HepG2 (cell line): ENCODE results near the gene MLLT1. TPM values are rescaled to one million over a fixed set of nuclear protein-coding genes. Genes with fewer than 3 reads are reported as not detected.

Source experiments
- ATAC-seq: fragments of 200-7000 bp; cut with Tn5 transposase; 3 replicates; pipeline ENCODE4 v1.9.1; 2020; ENCODE audit warnings: mild to moderate bottlenecking, moderate library complexity
- BruUV-seq: library from RNA; stranded (reverse); fragments of 400-500 nt; replicated peaks from 2 replicates; lab custom pipeline; 2021; lab: Mats Ljungman, UMichigan
- CTCF ChIA-PET: fragments of 300-600 bp; formaldehyde crosslinking; extraction: SDS; loops from one replicate; lab custom pipeline; 2021; ENCODE audit warnings: low total read pairs, inconsistent platforms, low intra/inter-chr PET ratio; lab: Yijun Ruan, JAX
- POLR2A ChIA-PET: fragments of 350-600 bp; sonication (Branson Sonifier 250); formaldehyde crosslinking; loops from one replicate; lab custom pipeline; 2020; ENCODE audit warnings: antibody characterized with exemption, inconsistent platforms; lab: Yijun Ruan, JAX
- DNase-seq: peaks from one replicate; pipeline ENCODE4 v3.0.0-alpha.2; 2015; ENCODE audit warnings: low spot score
- FAIRE-seq: peaks from 3 replicates; lab custom pipeline; 2011; peaks lifted over from hg19 to GRCh38; lab: Jason Lieb, UNC
- H2AFZ ChIP-seq: one replicate; pipeline ENCODE4 v1.6.1; 2011; ENCODE audit warnings: low read length, inconsistent platforms
- H3K27ac ChIP-seq: fragments of 300-600 bp; 3 replicates; pipeline ENCODE4 v1.8.0; 2011; ENCODE audit warnings: mixed run types, mild to moderate bottlenecking, mixed read lengths, low read length, inconsistent platforms; ENCODE audit not compliant: insufficient read depth; ENCODE audit errors: extremely low read length
- H3K27me3 ChIP-seq, 2 experiments: fragments of 200-600 bp in 1 of 2; 2 replicates in 1 of 2; 3 replicates in 1 of 2; pipeline versions ENCODE4 v1.6.0 to v1.8.0; 2011; ENCODE audit warnings: low read length in 2 of 2, mild to moderate bottlenecking in 2 of 2, moderate library complexity in 2 of 2, inconsistent platforms in 1 of 2; ENCODE audit not compliant: insufficient read depth in 2 of 2, control insufficient read depth in 1 of 2
- H3K36me3 ChIP-seq, 2 experiments: fragments of 200-600 bp in 1 of 2; replicated peaks in 1 of 2; 2 replicates in 1 of 2; 3 replicates in 1 of 2; pipeline versions ENCODE4 v1.5.1 to v1.8.0; 2011; ENCODE audit warnings: low read length in 2 of 2, inconsistent platforms in 1 of 2; ENCODE audit not compliant: insufficient read depth in 2 of 2, control insufficient read depth in 1 of 2
- H3K4me1 ChIP-seq: 2 replicates; pipeline ENCODE4 v1.5.1; 2012; ENCODE audit warnings: low read length, inconsistent platforms; ENCODE audit not compliant: insufficient read depth
- H3K4me2 ChIP-seq: 2 replicates; pipeline ENCODE4 v1.6.0; 2011; ENCODE audit warnings: low read depth, low read length, inconsistent platforms
- H3K4me3 ChIP-seq, 3 experiments: fragments of 200-600 bp in 1 of 3; sonication (generic), shearing (Covaris generic) in 1 of 3; replicated peaks in 1 of 3; 2 replicates each; pipeline ENCODE4 v1.5.1; 2011 to 2016; ENCODE audit warnings: low read length in 3 of 3, inconsistent platforms in 2 of 3, low read depth in 2 of 3, mild to moderate bottlenecking in 2 of 3, control low read depth in 1 of 3, mixed read lengths in 1 of 3; ENCODE audit not compliant: insufficient read depth in 1 of 3
- H3K79me2 ChIP-seq: one replicate; pipeline ENCODE4 v1.6.1; 2011; ENCODE audit warnings: low read length, inconsistent platforms; ENCODE audit not compliant: insufficient read depth
- H3K9ac ChIP-seq: 2 replicates; pipeline ENCODE4 v1.6.0; 2011; ENCODE audit warnings: mild to moderate bottlenecking, low read depth, low read length, inconsistent platforms; ENCODE audit not compliant: insufficient read depth
- H3K9me3 ChIP-seq: 2 replicates; pipeline ENCODE4 v1.5.1; 2012; ENCODE audit warnings: mild to moderate bottlenecking, low read length
- H4K20me1 ChIP-seq: 2 replicates; pipeline ENCODE4 v1.6.0; 2011; ENCODE audit warnings: inconsistent platforms, mild to moderate bottlenecking, low read length, moderate library complexity; ENCODE audit not compliant: insufficient read depth
- CHD4 ChIP-seq: fragments of 200-600 bp; sonication (generic); IDR thresholded peaks from 2 replicates; pipeline ENCODE4 v1.7.0; 2017; ENCODE audit warnings: mild to moderate bottlenecking, low read length, borderline replicate concordance
- KLF15 ChIP-seq: sonication (generic); formaldehyde crosslinking; IDR thresholded peaks from 2 replicates; pipeline ENCODE4 v1.8.1; 2023; ENCODE audit warnings: borderline replicate concordance, mild to moderate bottlenecking, inconsistent platforms, missing genetic modification reagents, mixed read lengths
- NFATC3 ChIP-seq: sonication (generic); formaldehyde crosslinking; IDR thresholded peaks from 2 replicates; pipeline ENCODE4 v1.5.1; 2020; ENCODE audit warnings: mild to moderate bottlenecking, missing genetic modification reagents
- PCBP1 ChIP-seq: fragments of 200-400 bp; formaldehyde crosslinking; IDR thresholded peaks from 2 replicates; pipeline ENCODE4 v1.6.1; 2017; ENCODE audit warnings: mild to moderate bottlenecking, low read depth, low read length, borderline replicate concordance
- PHF21A ChIP-seq: sonication (generic); formaldehyde crosslinking; IDR thresholded peaks from 2 replicates; pipeline ENCODE4 v1.5.0; 2020; ENCODE audit warnings: mild to moderate bottlenecking, missing genetic modification reagents
- POLR2A ChIP-seq, 2 experiments: IDR thresholded peaks; 2 replicates each; pipeline ENCODE4 v1.6.1; 2011; ENCODE audit warnings: low read depth in 2 of 2, low read length in 2 of 2, mild to moderate bottlenecking in 1 of 2, moderate library complexity in 1 of 2; ENCODE audit not compliant: insufficient read depth in 1 of 2
- REL ChIP-seq: sonication (generic); formaldehyde crosslinking; conservative IDR thresholded peaks from 2 replicates; pipeline ENCODE4 v1.8.0; 2022; ENCODE audit warnings: mild to moderate bottlenecking, missing genetic modification reagents, moderate library complexity
- SIN3B ChIP-seq: fragments of 150-350 bp; IDR thresholded peaks from 2 replicates; pipeline ENCODE4 v1.6.1; 2014; ENCODE audit warnings: low read length
- SP2 ChIP-seq: sonication (generic); formaldehyde crosslinking; IDR thresholded peaks from 2 replicates; pipeline ENCODE4 v1.5.1; 2020; ENCODE audit warnings: mild to moderate bottlenecking, missing genetic modification reagents
- TBX2 ChIP-seq: sonication (generic); formaldehyde crosslinking; IDR thresholded peaks from 2 replicates; pipeline ENCODE4 v1.5.0; 2020; ENCODE audit warnings: missing genetic modification reagents, mild to moderate bottlenecking, borderline replicate concordance
- TEAD2 ChIP-seq: sonication (generic); formaldehyde crosslinking; IDR thresholded peaks from 2 replicates; pipeline ENCODE4 v1.9.0; 2021; ENCODE audit warnings: missing genetic modification reagents
- YEATS2 ChIP-seq: sonication (generic); formaldehyde crosslinking; IDR thresholded peaks from 2 replicates; pipeline ENCODE4 v1.4.0; 2020; ENCODE audit warnings: missing genetic modification reagents, borderline replicate concordance
- ZBTB21 ChIP-seq: sonication (generic); formaldehyde crosslinking; IDR thresholded peaks from 2 replicates; pipeline ENCODE4 v1.4.0; 2020; ENCODE audit warnings: missing genetic modification reagents
- ZFAT ChIP-seq: sonication (generic); formaldehyde crosslinking; conservative IDR thresholded peaks from 2 replicates; pipeline ENCODE4 v1.8.1; 2023; ENCODE audit warnings: missing genetic modification reagents, inconsistent platforms
- ZNF382 ChIP-seq: sonication (generic); formaldehyde crosslinking; IDR thresholded peaks from 2 replicates; pipeline ENCODE4 v1.5.0; 2020; ENCODE audit warnings: missing genetic modification reagents, mild to moderate bottlenecking, borderline replicate concordance
- ZNF788 ChIP-seq: sonication (generic); formaldehyde crosslinking; IDR thresholded peaks from 2 replicates; pipeline ENCODE4 v1.5.0; 2020; ENCODE audit warnings: mild to moderate bottlenecking, missing genetic modification reagents, borderline replicate concordance
- ZSCAN12 ChIP-seq: sonication (generic); formaldehyde crosslinking; IDR thresholded peaks from 2 replicates; pipeline ENCODE4 v1.9.0; 2021; ENCODE audit warnings: mild to moderate bottlenecking, missing genetic modification reagents
- WGBS: methylation state at CpG from one replicate; pipeline ENCODE4 v1.1.6; 2017; ENCODE audit warnings: low lambda C conversion rate; 5-methylcytosine and 5-hydroxymethylcytosine counted together
- in situ Hi-C: cut with HindIII; loops from 2 replicates; pipeline ENCODE4 v1.10.0; 2017; ENCODE audit warnings: low pct_unique_long_range_greater_than_20kb; ENCODE audit not compliant: extremely low pct_ligation_motif_present
- intact Hi-C: fragments of 100-400 bp; cut with micrococcal nuclease; formaldehyde crosslinking; loops from one replicate; pipeline ENCODE4 v1.10.0; 2022; ENCODE audit not compliant: unreplicated experiment
- polyA plus RNA-seq, 8 experiments: library from polyadenylated mRNA; depleted of rRNA in 3 of 8; stranded (reverse) in 7 of 8; unstranded in 1 of 8; fragments of >200 nt; fragmentation: Illumina TruSeq in 4 of 8; extraction: Trizol in 4 of 8; gene quantifications; 2 replicates each; pipeline versions ENCODE4 v1.2.1 to v1.2.3, GENCODE V29; 2011 to 2016; ENCODE audit warnings: low read depth in 4 of 8, missing spikeins in 1 of 8, mixed read lengths in 1 of 8; ENCODE audit not compliant: insufficient read depth in 1 of 8
- total RNA-seq, 5 experiments: library from RNA; depleted of rRNA; stranded (reverse); fragments of >200 nt; fragmentation: Illumina TruSeq; extraction: Trizol; gene quantifications; 2 replicates each; pipeline ENCODE4 v1.2.3, GENCODE V29; 2016; ENCODE audit warnings: low read depth in 1 of 5
- TF ChIP-seq, protein P1 (sequence below): sonication (generic); formaldehyde crosslinking; IDR thresholded peaks from 2 replicates; pipeline ENCODE4 v1.4.0; 2020; ENCODE audit warnings: mild to moderate bottlenecking, missing genetic modification reagents
- TF ChIP-seq, protein P2 (sequence below): sonication (generic); formaldehyde crosslinking; IDR thresholded peaks from 2 replicates; pipeline ENCODE4 v1.4.0; 2020; ENCODE audit warnings: mild to moderate bottlenecking, missing genetic modification reagents
- TF ChIP-seq, protein P3 (sequence below): sonication (generic); formaldehyde crosslinking; IDR thresholded peaks from 2 replicates; pipeline ENCODE4 v1.8.0; 2022; ENCODE audit warnings: missing genetic modification reagents, mild to moderate bottlenecking, inconsistent platforms, borderline replicate concordance

The MLLT1 gene
- total and polyA plus RNA-seq, 2 of the 13 experiments (the other 11 are each of a cell fraction or from before 2014, with no cell fraction given) = 11.7 to 12.2 TPM

DNA sequence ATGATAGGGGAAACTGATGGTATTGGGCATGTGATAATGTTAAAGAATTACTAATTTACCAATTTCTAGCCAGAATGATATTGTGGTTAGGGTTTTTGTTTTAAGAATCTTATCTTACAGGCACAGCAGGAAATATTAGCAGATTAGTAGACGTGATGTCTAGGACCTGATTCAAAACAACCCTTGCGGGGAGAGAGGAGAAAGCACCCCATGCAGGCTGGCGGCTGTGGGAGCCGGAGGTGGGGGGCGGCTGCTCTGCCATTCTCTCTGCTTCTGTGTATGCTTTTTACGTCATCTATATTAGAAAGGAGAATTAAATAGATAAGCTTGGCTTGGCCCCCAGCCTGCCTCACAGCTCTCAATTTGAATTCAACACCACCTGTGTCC is 41.5 kb downstream of the MLLT1 start:
- TF ChIP-seq YEATS2 (CRISPR knock-in tag) (no peak), CHD4 (no peak), TBX2 (CRISPR knock-in tag) (no peak), ZBTB21 (CRISPR knock-in tag) (no peak), SP2 (CRISPR knock-in tag) (no peak), ZNF382 (CRISPR knock-in tag) (no peak), REL (no peak), SIN3B (no peak), ZFAT (CRISPR knock-in tag) (no peak), ZNF788 (CRISPR knock-in tag) (no peak), KLF15 (CRISPR knock-in tag) (no peak), TEAD2 (CRISPR knock-in tag) (no peak), PHF21A (no peak), POLR2A (IDR thresholded peaks at IDR 0.05; ENCODE audit: insufficient read depth in 1 of 2, low read depth in 2 of 2, low read length in 2 of 2) (no peak), PCBP1 (no peak), ZSCAN12 (CRISPR knock-in tag) (no peak), NFATC3 (CRISPR knock-in tag) (no peak)
- TF ChIP-seq, protein P1, sequence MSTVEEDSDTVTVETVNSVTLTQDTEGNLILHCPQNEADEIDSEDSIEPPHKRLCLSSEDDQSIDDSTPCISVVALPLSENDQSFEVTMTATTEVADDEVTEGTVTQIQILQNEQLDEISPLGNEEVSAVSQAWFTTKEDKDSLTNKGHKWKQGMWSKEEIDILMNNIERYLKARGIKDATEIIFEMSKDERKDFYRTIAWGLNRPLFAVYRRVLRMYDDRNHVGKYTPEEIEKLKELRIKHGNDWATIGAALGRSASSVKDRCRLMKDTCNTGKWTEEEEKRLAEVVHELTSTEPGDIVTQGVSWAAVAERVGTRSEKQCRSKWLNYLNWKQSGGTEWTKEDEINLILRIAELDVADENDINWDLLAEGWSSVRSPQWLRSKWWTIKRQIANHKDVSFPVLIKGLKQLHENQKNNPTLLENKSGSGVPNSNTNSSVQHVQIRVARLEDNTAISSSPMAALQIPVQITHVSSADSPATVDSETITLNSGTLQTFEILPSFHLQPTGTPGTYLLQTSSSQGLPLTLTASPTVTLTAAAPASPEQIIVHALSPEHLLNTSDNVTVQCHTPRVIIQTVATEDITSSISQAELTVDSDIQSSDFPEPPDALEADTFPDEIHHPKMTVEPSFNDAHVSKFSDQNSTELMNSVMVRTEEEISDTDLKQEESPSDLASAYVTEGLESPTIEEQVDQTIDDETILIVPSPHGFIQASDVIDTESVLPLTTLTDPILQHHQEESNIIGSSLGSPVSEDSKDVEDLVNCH = no peak
- TF ChIP-seq, protein P2, sequence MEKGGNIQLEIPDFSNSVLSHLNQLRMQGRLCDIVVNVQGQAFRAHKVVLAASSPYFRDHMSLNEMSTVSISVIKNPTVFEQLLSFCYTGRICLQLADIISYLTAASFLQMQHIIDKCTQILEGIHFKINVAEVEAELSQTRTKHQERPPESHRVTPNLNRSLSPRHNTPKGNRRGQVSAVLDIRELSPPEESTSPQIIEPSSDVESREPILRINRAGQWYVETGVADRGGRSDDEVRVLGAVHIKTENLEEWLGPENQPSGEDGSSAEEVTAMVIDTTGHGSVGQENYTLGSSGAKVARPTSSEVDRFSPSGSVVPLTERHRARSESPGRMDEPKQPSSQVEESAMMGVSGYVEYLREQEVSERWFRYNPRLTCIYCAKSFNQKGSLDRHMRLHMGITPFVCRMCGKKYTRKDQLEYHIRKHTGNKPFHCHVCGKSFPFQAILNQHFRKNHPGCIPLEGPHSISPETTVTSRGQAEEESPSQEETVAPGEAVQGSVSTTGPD = no peak
- TF ChIP-seq, protein P3, sequence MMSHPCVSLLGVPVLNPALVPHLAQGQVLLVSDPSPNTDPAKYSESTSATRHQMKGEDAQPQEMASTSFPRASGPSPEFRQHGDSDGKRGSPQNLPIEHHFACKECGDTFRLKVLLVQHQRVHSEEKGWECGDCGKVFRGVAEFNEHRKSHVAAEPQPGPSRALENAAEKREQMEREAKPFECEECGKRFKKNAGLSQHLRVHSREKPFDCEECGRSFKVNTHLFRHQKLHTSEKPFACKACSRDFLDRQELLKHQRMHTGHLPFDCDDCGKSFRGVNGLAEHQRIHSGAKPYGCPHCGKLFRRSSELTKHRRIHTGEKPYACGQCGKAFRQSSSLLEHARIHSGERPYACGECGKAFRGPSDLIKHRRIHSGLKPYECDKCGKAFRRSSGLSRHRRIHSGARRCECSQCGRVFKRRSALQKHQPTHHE (CRISPR knock-in tag) = no peak
- TF ChIP-seq, all 625 proteins: peak for 0
- Histone ChIP-seq H3K9me3 (no peaks in the 10 kb centered on the region), H3K27me3 (no peaks in the 10 kb centered on the region), H4K20me1 (peaks cover 8% of the 10 kb centered on the region), H3K4me3 (no peak overlapping the region), H3K27ac (no peak overlapping the region), H3K4me2 (no peak overlapping the region), H3K79me2 (peaks cover 44% of the 10 kb centered on the region), H3K36me3 (peaks cover 3 to 4% of the 10 kb centered on the region in 2 experiments; a peak in 2 of 5 replicates), H3K9ac (no peak overlapping the region), H3K4me1 (peaks cover 36% of the 10 kb centered on the region), H2AFZ (no peak overlapping the region)
- WGBS = 95% methylated on average over 6 of the region's 6 CpGs
- intact Hi-C loops (no loop called here), in situ Hi-C loops (no loop called here)
- no peak for FAIRE-seq
- no peak for DNase-seq
- CTCF ChIA-PET = no interaction called here
- BruUV-seq = no TSS peak
- ATAC-seq = no peak
- POLR2A ChIA-PET = no interaction called here
